GM19099 (cell line): Measurements from ENCODE around the gene RHOU.

Experiments
- POLR2A ChIP-seq: IDR thresholded peaks from 3 replicates; pipeline ENCODE4 v1.6.1; 2011; ENCODE audit warnings: low read depth; ENCODE audit not compliant: insufficient read length; ENCODE audit errors: extremely low read depth

Gene RHOU

GRCh38 chr1:228783418-228784040 lies 48.2 kb downstream of the RHOU start:
- TF ChIP-seq POLR2A = no peak

- TF ChIP-seq POLR2A = no peak
Measured at GRCh38 chr1:228784181-228784580, 48.9 kb downstream of the RHOU start.

- TF ChIP-seq POLR2A = no peak
Measured at GRCh38 chr1:228785366-228786330, 50.4 kb downstream of the RHOU start.

GRCh38 chr1:228786361-228787129 lies 51.3 kb downstream of the RHOU start:
- no peak for TF ChIP-seq POLR2A

GRCh38 chr1:228791791-228792190 lies 56.5 kb downstream of the RHOU start:
- no peak for TF ChIP-seq POLR2A

GRCh38 chr1:228792601-228793000 lies 57.3 kb downstream of the RHOU start:
- TF ChIP-seq POLR2A = no peak

GRCh38 chr1:228793032-228793431 lies 57.8 kb downstream of the RHOU start:
- no peak for TF ChIP-seq POLR2A

GRCh38 chr1:228794173-228794572 lies 58.9 kb downstream of the RHOU start:
- no peak for TF ChIP-seq POLR2A

- no peak for TF ChIP-seq POLR2A
Measured at GRCh38 chr1:228794810-228795209, 59.5 kb downstream of the RHOU start.

- TF ChIP-seq POLR2A = no peak
Measured at GRCh38 chr1:228795596-228795995, 60.3 kb downstream of the RHOU start.
